NCI-H82 treated with DMSO at 0.1 percent for 48 hours (cell line): Measurements from ENCODE around the gene CDH22.

Source experiments
- DNase-seq: peaks from one replicate; lab custom pipeline; 2025; ENCODE audit not compliant: unreplicated experiment; lab: John Stamatoyannopoulos, UW

CDH22 gene

DNA sequence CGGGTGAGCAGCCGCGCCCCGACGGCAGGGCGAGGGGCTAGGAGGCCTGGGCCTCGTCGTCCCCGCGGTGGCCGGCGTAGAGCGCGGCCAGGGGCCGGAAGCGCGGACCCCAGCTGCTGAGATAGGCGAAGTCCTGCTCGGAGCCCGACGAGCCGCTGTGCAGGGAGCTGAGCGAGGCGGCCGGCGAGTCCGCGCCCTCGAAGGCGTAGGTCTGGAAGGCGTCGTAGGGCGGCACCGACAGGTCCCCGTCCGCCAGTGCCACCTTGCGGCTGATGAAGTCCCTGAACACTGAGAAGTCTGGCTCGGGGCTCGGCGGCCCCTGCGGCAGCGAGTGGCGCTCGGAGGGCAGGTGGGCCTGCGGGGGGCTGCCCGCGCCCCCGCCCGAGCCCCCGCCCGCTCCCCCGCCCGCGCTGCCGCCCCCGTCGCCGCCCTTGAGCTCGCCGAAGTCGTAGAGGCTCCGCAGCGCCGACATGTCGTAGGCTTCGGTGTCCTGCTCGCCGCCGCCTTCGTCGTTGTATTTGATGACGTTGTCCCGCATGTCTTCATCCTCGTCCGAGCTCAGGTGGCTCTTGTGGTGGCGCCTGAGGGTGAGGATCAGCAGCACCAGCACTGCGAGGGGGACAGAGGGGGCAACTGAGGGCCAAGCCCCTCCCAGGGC is 133.7 kb downstream of the CDH22 start:
- DNase-seq: no peak

DNA sequence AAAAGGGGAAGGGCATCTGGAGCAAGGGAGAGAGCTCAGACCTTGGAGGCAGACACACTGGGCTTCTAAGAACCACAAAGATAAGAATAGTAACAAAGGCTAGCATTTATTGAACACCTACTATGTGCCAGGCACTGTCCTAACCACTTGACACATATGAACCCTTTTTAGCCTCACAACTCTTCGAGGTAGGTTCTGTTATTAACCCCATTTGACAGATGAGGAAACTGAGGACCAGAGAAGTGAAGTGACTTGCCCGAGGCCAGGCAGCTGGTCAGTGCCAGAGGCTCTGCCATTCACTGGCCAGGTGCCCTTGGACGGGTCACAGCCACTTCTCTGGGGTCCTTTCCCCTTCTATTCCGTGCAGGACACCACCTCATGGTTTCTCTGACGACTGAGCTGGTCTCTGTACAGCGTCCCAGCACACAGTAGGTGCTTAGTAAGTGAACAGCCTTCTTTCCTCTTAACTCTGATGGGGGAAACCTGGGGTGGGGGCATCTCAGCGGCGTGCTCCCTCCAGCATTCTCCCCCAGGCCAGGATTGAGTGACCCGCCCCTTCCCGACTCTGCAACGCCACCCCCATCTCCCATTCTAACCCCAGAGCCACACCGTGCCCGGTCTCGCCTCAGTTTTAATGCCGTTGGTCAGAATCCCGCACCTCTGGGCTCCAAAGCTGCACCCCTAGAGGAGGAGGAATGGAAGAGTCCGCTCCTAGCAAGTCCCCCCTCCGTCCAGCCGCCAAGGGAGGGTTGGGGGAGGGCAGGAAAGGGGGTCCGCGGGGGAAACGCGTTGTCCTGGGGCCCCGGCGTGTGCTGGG is 134.4 kb downstream of the CDH22 start:
- DNase-seq: no peak

DNA sequence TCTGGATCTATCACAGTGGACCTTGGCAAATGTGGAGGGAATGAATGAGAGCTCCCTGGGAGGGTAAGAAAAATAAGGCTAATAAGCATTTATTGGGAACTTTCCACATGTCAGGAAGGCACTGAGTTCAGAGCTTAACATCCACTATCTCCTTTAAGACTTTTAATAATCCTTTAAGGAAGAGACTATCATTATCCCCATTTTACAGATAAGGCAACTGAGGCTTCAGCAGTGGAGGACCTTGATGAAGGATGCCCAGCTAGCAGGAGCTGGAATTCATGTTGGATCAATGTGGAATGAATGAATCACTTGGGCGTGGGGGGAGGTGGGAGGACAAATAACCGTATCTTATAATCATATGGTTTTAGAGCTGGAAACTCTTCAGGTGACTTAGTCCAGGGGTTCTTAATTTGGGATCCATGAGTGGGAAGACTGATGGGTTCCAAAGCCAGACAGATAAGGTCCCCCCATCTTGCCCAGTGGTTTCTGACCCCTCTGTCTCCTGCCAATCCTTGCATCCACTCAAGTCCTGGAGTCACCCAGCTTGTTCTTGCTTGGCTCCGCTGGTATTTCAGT is 135.2 kb downstream of the CDH22 start:
- no peak for DNase-seq

DNA sequence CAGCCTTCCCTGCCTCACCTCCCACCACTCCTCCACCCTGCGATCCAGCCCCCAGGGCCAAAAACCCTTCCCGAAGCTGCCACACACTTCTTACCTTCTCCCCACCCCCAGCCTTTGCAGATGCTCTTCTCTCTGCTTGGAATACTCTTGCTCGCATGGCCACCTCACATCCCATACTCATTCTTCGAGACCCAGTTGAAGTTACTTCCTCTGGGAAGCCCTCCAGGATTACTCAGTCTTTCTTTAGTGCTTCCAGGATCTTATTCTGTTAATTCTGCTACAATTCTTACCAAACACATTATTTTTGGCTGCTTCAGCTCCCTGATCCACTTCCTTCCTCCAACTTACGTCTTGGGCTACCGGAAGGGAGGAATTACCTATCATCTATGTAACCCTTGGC is 135.8 kb downstream of the CDH22 start:
- DNase-seq: no peak

DNA sequence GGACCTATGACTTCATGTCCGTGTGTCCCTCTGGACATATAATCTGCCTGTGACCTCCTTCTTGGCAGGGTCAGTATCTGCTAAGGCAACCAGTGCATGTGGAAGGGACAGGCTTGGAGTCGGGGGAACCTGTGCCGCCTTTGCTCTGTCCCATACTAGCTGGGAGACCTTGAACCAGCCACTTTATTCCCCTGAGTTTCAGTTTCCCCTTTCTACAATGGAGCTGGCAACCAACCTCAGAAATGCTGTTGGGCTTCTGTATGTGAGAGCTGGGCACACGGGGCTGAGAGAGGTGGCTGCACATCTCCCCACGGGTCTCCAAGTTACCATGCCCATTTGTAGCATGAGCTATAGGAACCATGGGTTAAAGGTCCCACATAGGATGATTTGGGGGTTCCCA is 136.4 kb downstream of the CDH22 start:
- no peak for DNase-seq

DNA sequence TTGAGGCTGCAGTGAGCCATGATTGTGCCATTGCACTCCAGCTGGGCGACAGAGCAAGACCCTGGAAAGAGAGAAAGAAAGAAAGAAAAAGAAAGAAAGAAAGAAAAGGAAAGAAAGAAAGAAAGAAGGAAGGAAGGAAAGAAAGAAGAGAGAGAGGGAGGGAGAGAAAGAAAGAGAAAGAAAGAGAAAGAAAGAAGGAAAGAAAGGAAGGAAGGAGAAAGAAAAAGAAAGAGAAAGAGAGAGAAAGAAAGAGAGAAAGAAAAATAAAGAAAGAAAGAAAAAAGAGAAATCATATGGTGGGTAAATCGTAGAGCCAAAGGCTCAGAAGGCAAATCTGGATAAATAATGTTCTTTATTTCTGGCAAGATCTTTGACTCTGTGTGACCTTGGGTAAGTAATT is 136.8 kb downstream of the CDH22 start:
- DNase-seq: no peak

DNA sequence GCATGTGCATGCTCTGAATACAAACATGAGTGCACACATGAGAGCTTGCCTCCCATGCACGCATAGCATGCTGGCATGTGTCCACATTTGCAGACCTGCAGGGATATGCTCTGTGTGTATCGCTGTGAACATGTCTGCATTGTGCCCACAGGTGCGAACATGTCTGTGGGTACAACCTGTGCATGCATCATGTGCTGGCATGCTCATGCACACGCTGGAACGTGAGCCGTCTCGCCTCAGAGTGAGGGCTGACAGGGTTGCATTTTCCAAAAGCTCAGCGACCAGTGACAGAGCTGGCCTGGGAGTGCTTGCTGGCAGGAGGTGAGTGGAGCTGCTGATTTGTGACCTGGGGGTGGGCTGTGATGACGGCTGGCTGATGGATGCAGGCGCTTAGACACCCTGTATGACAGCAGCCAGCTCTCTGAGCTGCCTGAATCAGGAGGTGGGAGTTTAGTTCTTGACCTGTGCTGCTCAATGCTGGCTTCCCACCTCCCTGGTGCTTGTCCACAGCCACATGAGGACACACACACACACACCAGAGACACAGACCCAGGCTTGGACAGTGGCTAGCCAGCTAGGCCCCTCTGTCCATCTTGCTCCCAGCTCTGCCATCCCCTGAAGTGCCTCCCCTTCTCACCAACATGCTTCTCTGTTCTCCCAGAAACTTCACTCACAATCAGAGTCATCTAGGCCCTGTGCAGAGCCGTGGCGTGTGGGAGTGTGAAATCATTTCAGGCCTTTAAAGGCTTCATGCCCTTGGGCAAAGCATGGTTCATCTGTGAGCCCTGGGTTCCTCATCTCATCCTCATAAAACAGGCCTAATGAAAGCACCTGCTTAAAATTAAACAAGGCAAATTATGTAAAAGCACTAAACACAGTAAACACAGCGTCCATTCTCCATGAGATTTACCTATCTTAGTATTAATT is 138.8 kb downstream of the CDH22 start:
- DNase-seq: no peak

GRCh38 chr20:46168438-46168837 is 139.9 kb downstream of the CDH22 start:
- no peak for DNase-seq

GRCh38 chr20:46167080-46167479 is 141.2 kb downstream of the CDH22 start:
- no peak for DNase-seq

DNA sequence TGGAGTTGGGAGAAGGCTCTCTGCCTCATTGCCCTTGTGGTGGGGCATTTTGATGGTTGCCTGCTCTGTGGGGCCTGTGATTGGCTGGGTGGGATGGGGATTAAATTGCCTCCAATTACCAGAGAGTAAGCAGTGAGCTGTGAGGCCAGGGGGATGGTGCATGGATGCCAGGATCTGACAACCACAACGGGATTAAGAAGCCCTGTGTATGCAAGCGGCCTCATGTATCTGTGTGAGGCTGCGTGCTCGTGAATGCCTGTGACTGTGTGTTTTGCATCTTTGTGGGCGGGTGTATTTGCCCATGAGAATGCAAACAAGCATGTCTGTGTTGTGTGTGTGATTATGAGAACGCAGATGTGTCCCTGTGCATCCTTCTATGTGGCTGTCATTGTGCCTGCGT is 144.0 kb downstream of the CDH22 start:
- peak; percentile 89 for DNase-seq

- no peak for DNase-seq
Observed at GRCh38 chr20:46161921-46162320, 146.4 kb downstream of the CDH22 start.

DNA sequence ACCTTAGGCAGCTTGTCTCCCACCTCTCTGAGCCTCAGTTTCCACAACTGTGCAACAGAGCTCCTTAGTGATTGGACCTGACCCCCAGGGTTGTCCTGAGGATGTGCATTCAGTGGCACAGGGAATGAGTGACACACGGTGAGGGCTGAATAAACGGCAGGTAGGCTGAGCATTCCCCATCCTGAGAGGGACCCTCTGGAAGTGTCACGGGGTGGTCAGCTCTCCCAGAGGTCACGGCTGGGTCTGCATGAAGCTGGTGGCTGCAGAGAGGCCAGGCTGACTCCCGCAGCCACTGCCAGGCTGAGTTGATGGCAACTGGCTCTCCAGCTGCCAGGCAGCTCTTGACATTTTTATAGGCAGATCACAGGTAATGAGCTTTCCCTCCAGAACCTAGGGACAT is 147.6 kb downstream of the CDH22 start:
- DNase-seq: no peak

GRCh38 chr20:46159101-46159897 is 149.0 kb downstream of the CDH22 start:
- no peak for DNase-seq

DNA sequence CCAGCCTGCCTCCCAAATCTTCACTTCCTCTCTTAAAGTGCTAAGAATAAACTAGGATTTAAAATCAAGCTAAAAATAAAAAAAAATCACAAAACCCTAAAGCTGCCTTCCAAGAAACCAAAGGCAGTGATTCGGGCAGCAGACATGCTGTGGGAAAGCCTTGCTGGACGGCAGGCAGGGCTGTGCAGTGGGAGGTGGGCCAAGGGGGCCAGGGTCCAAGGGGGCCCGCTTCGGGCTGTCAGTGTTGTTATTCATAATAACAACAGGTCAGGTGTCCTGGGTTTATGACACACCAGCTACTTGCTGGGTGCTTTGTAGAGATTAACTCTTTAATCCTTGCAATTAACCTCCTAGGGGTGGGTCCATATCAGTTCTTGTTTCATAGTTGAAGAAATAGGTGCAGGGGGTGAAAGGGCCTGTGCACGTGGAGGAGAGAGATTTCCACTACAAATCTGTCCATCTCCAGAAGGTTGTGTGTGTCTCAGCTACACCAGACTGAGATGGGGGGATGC is 149.8 kb downstream of the CDH22 start:
- peak; percentile 56 for DNase-seq

DNA sequence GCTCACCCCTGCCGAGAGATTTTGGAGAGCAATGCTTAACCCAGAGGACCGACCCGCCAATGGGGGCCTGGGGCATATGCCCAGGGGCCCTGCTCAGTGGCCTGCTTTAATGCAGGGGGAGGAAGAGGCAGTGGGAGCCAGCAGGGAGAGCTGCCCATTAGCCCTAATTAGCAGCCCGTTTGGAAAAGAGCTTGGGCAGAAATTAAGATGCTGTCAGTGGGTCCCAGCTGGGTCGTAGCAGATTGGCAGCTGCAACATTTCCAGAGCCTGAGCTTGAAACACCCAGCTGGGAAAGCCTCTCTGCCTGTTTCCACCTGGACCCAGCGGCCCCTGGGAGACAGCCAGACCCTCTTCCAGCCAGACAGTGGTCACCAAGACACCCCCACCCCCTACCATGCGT is 150.7 kb downstream of the CDH22 start:
- DNase-seq: peak; percentile 33

- DNase-seq: no peak
Observed at GRCh38 chr20:46157076-46157592, 151.2 kb downstream of the CDH22 start.

- no peak for DNase-seq
Observed at GRCh38 chr20:46156065-46156464, 152.2 kb downstream of the CDH22 start.

DNA sequence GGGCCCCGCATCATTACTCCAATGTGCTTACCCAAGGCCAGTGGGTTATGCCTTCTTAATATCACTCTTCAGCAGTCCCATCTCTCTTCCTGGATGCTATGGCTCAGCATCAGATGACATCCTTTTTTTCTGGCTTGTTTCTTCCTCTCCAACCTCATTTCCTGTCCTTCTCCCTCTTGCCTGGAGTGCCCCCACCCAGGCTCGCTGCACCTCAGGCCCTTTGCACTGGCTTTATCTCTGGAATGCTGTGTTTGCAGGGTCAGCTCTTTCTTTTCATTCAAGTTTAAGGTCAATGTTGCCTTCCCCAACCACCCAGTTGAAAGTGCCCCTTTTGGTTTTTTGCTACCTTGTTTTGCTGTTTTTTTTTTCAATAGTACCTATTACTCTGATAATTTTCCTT is 153.5 kb downstream of the CDH22 start:
- DNase-seq: no peak

- DNase-seq: no peak
Observed at GRCh38 chr20:46154305-46154704, 154.0 kb downstream of the CDH22 start.
